ENCODE results near the gene LACRT.

LACRT gene

DNA sequence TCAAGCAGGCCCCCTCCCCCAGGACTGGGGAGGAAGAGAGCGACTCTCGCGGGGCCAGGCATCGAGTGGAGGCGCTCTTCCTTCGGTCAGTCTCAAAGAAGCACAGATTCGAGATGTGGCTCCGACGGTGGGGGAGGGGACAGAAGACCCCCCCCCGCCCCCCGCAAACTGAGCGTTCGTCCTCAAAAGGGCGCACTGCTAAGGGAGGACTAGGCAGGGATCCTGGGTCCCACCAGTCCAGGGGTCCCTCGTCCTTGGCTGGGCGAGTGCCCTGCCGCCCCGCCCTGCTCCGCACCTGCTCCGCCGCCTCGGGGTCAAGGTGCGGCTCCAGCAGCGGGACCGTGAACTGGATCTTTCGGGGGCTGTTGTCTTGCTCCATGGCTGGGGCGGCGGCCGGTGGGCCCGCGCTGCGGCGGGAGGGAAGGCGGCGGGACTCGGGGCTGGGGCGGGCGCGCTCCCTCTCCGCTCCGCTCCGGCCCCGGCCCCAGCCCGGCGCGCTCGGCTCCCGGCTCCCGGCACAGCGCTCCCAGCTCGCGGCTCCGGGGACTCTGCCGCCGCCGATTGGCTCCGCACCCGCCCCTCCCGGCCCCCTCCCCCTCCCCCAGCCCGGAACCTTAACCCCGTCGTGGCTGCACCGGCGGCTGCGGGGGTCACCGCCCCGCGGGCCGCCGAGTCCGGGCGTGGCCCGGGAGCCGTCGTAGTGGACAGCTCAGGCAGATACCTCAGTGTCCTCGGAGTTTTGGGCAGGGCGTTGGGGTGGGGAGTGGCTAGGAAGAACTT is 46.4 kb downstream of the LACRT start, which contains the start of gene PPP1R1A:
Gene PPP1R1A, minus strand, starts transcription at position 550 of the 780 bp plus-strand sequence. Its CDS starts 171 bp downstream, at position 379.
- in situ Hi-C loops (cut with MboI; ENCODE audit: low sequenced_read_pairs, unreplicated experiment): no loop called here
- TF ChIP-seq, protein P1, sequence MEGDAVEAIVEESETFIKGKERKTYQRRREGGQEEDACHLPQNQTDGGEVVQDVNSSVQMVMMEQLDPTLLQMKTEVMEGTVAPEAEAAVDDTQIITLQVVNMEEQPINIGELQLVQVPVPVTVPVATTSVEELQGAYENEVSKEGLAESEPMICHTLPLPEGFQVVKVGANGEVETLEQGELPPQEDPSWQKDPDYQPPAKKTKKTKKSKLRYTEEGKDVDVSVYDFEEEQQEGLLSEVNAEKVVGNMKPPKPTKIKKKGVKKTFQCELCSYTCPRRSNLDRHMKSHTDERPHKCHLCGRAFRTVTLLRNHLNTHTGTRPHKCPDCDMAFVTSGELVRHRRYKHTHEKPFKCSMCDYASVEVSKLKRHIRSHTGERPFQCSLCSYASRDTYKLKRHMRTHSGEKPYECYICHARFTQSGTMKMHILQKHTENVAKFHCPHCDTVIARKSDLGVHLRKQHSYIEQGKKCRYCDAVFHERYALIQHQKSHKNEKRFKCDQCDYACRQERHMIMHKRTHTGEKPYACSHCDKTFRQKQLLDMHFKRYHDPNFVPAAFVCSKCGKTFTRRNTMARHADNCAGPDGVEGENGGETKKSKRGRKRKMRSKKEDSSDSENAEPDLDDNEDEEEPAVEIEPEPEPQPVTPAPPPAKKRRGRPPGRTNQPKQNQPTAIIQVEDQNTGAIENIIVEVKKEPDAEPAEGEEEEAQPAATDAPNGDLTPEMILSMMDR (IDR thresholded peaks at IDR 0.05; ENCODE audit: borderline replicate concordance, control extremely low read depth, extremely low read depth, insufficient read depth, missing control alignments): no peak
- no peak for DNase-seq (ENCODE audit: low spot score)

- in situ Hi-C loops (cut with MboI; ENCODE audit: low sequenced_read_pairs, unreplicated experiment): no loop called here
- no peak for DNase-seq (ENCODE audit: low spot score)
- TF ChIP-seq, protein P1 (IDR thresholded peaks at IDR 0.05; ENCODE audit: borderline replicate concordance, control extremely low read depth, extremely low read depth, insufficient read depth, missing control alignments): no peak
Measured at GRCh38 chr12:54587315-54587873, 47.3 kb downstream of the LACRT start.

DNA sequence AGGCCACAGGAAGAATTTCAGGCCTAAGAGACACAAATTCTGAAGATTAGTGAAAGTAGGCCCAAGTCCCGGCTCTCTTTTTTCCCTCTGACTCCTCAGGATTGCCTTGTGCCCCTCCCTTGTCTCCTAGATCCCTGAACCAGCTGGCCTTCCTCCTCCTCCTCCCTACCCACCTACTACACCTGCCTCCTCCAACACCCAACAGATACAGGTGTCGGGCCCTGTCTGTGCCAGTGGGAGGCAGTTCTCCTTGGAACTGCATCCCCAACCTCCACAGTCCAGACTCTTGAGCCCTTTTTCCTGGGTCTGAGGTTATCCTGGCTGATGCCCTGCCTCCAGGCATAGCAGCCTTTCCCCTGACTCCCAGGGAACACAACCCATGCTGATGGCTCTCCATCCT is 48.1 kb downstream of the LACRT start:
- TF ChIP-seq, protein P1 (IDR thresholded peaks at IDR 0.05; ENCODE audit: borderline replicate concordance, control extremely low read depth, extremely low read depth, insufficient read depth, missing control alignments): no peak
- DNase-seq (ENCODE audit: low spot score): no peak
- in situ Hi-C loops (cut with MboI; ENCODE audit: low sequenced_read_pairs, unreplicated experiment): no loop called here

GRCh38 chr12:54585243-54585642 is 49.5 kb downstream of the LACRT start:
- in situ Hi-C loops (cut with MboI; ENCODE audit: low sequenced_read_pairs, unreplicated experiment): no loop called here
- DNase-seq (ENCODE audit: low spot score): no peak
- TF ChIP-seq, protein P1 (IDR thresholded peaks at IDR 0.05; ENCODE audit: borderline replicate concordance, control extremely low read depth, extremely low read depth, insufficient read depth, missing control alignments): no peak

DNA sequence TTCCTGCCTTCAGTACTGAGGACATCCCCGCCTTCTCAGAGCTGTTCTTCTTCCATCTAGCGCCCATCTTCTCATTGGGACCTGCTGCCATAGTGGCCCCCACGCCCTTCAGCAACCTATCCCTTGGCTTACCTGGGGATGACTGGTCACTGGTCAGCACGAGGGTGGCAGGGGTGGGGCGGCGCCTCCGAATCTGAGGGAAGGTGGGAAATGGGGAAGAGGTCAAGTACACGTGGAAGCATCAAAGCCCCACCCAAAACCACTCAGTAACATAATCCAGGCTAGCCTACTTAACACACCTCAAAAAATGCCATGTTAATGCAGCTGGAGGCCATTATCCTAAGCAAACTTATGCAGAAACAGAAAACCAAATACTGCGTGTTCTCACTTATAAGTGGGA is 50.6 kb downstream of the LACRT start:
- TF ChIP-seq, protein P1 (IDR thresholded peaks at IDR 0.05; ENCODE audit: borderline replicate concordance, control extremely low read depth, extremely low read depth, insufficient read depth, missing control alignments): no peak
- no peak for DNase-seq (ENCODE audit: low spot score)
- in situ Hi-C loops (cut with MboI; ENCODE audit: low sequenced_read_pairs, unreplicated experiment): no loop called here

DNA sequence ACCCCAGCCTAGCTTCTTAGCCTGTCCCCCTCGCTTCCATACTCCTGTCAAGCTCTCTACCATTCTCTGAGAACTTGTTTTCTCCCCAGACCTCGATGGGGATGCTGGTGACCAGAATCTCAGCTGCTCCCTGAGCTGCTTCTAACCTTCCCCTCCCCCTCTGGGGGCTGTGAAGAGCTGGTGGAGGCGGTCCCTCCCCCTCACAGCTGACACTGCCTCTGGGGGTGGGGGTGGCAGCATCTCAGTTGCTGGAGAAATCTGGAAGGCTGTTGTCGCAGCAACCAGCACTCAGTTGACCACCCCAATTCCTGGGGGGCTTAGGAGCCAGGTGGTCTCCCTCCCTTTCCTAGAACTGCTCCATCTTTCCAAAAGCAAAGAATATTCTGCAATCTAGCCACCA is 51.0 kb downstream of the LACRT start:
- no peak for DNase-seq (ENCODE audit: low spot score)
- in situ Hi-C loops (cut with MboI; ENCODE audit: low sequenced_read_pairs, unreplicated experiment): no loop called here
- TF ChIP-seq, protein P1 (IDR thresholded peaks at IDR 0.05; ENCODE audit: borderline replicate concordance, control extremely low read depth, extremely low read depth, insufficient read depth, missing control alignments): no peak

All from GM13976 (cell line).